PC-3 (cell line): ENCODE measurements around the gene EPHA2.
"Not testable (repeated sequence)": the region's sequence is repeated elsewhere in the genome, so short reads cannot be mapped to it uniquely, and the experiment has no call there.

Experiments
- EZH2phosphoT487 ChIP-seq: fragments of 300-600 bp; sonication (generic); IDR thresholded peaks from 2 replicates; pipeline ENCODE4 v1.6.1; 2018; ENCODE audit warnings: mild to moderate bottlenecking, antibody characterized with exemption, low read length, borderline replicate concordance
- TF ChIP-seq, protein P1 (sequence below): fragments of 300-600 bp; sonication (generic); conservative IDR thresholded peaks from 2 replicates; pipeline ENCODE4 v1.5.1; 2017; ENCODE audit warnings: antibody characterized with exemption, low read depth, mild to moderate bottlenecking, low read length

DNA sequence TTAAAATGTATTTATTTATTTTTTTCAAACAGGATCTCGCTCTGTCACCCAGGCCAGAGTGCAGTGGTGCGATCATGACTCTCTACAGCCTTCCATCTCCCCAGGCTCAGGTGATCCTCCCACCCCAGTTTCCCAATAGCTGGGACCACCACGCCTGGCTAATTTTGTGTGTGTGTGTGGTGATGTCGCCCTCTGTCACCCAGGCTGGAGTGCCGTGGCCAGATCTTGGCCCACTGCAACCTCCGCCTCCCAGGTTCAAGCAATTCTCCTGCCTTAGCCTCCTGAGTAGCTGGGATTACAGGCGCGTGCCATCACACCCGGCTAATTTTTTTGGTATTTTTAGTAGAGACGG, 12.3 kb upstream of the EPHA2 start:
- TF ChIP-seq, protein P1, sequence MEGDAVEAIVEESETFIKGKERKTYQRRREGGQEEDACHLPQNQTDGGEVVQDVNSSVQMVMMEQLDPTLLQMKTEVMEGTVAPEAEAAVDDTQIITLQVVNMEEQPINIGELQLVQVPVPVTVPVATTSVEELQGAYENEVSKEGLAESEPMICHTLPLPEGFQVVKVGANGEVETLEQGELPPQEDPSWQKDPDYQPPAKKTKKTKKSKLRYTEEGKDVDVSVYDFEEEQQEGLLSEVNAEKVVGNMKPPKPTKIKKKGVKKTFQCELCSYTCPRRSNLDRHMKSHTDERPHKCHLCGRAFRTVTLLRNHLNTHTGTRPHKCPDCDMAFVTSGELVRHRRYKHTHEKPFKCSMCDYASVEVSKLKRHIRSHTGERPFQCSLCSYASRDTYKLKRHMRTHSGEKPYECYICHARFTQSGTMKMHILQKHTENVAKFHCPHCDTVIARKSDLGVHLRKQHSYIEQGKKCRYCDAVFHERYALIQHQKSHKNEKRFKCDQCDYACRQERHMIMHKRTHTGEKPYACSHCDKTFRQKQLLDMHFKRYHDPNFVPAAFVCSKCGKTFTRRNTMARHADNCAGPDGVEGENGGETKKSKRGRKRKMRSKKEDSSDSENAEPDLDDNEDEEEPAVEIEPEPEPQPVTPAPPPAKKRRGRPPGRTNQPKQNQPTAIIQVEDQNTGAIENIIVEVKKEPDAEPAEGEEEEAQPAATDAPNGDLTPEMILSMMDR, result not testable (repeated sequence)
- not testable (repeated sequence) for TF ChIP-seq EZH2phosphoT487
